ENCODE data around the gene GOLT1A. TPM values are rescaled to one million over a fixed set of nuclear protein-coding genes. Genes with fewer than 3 reads are reported as not detected.

Gene GOLT1A
- total and polyA plus RNA-seq, 10 of the 15 experiments (the other 5 are each of a cell fraction or from before 2014, with no cell fraction given) = 0.09 to 0.46 TPM; not detected in 8

- H3K79me2 ChIP-seq (ENCODE audit: control insufficient read depth, insufficient read depth, low read length) = no peaks in the 10 kb centered on the region
- no TSS peak for BruUV-seq (replicated peaks)
- TF ChIP-seq PAX8 (IDR thresholded peaks at IDR 0.05) (no peak), ESRRA (IDR thresholded peaks at IDR 0.05; ENCODE audit: low read length) (no peak), FOS (IDR thresholded peaks at IDR 0.05; ENCODE audit: borderline replicate concordance, extremely low read depth, insufficient read length) (no peak), USF2 (IDR thresholded peaks at IDR 0.05; ENCODE audit: borderline replicate concordance, low read depth, low read length) (no peak), SIN3A (IDR thresholded peaks at IDR 0.05; ENCODE audit: low read depth, low read length) (no peak)
- H2AFZ ChIP-seq (ENCODE audit: control insufficient read depth, low read depth, low read length) = no peak overlapping the region
- ChIA-PET SMC1A (ENCODE audit: uncharacterized antibody, unreplicated experiment) (no interaction called here), CTCF (interaction anchor here (1.3 to 5.2 kb wide), 2 partner anchors 12 to 282 kb away, joined by 3 to 29 read pairs; no protein-coding TSS in a partner anchor), RAD21 (ENCODE audit: unreplicated experiment) (interaction anchor here (1.5 kb wide), 1 partner anchor 180 kb away, joined by 4 read pairs; no protein-coding TSS in a partner anchor), POLR2A (no interaction called here)
- H3K27ac ChIP-seq (ENCODE audit: control insufficient read depth, insufficient read depth) = no peak overlapping the region
- FAIRE-seq (no peak), ATAC-seq (no peak), DNase-seq (ENCODE audit: low read depth, low spot score) (no peak)
- peaks cover 0 to 2% of the 10 kb centered on the region in 2 experiments; a peak in 3 of 4 replicates for H3K27me3 ChIP-seq (replicated peaks in 1 of 2; ENCODE audit: control insufficient read depth in 2 of 2, insufficient read depth in 2 of 2, low read length in 1 of 2)
- no peak overlapping the region for H3K4me3 ChIP-seq
- H3K9ac ChIP-seq (ENCODE audit: control insufficient read depth, insufficient read depth, low read length) = no peak overlapping the region
- no peak overlapping the region for H3K4me2 ChIP-seq (ENCODE audit: control insufficient read depth, insufficient read depth)
- no peaks in the 10 kb centered on the region for H3K36me3 ChIP-seq (ENCODE audit: control insufficient read depth in 2 of 2, insufficient read depth in 2 of 2, low read length in 1 of 2)
- intact Hi-C loops (cut with micrococcal nuclease; ENCODE audit: unreplicated experiment) = no loop called here
- WGBS (ENCODE audit: insufficient coverage, insufficient replicate concordance, low lambda C conversion rate, missing lambda C conversion rate) = 0% methylated on average over 2 of the region's 2 CpGs
- in situ Hi-C loops (cut with MboI) = no loop called here
- H3K4me1 ChIP-seq (ENCODE audit: control insufficient read depth, insufficient read depth, low read length) = no peaks in the 10 kb centered on the region
- no peaks in the 10 kb centered on the region for H4K20me1 ChIP-seq (ENCODE audit: control insufficient read depth, insufficient read depth)
- H3K9me3 ChIP-seq (replicated peaks; ENCODE audit: control insufficient read depth, insufficient read depth, low read length) = no peaks in the 10 kb centered on the region
Measured at GRCh38 chr1:204218552-204218951, 4.8 kb upstream of the GOLT1A start.

DNA sequence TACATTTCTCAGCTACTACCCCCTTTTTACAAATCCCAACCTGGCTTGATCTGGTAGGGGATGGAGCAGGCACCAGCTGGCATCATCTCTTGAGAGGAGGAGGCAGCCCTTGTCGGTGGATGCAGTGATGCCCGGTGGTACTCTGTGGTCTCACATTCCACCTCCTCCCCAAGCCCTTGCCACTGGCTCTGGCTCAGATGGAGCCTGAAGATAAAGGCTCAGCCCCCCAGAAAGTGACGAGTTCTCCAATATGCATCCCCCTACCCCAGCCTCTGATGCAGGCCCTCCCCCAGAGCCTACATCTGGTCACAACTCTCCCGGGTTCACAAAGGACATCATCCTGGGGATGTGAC is 3.8 kb upstream of the GOLT1A start:
- ChIA-PET SMC1A (ENCODE audit: uncharacterized antibody, unreplicated experiment) (no interaction called here), CTCF (interaction anchor here (1.3 to 5.2 kb wide), 2 partner anchors 12 to 283 kb away, joined by 3 to 29 read pairs; no protein-coding TSS in a partner anchor), RAD21 (ENCODE audit: unreplicated experiment) (no interaction called here), POLR2A (no interaction called here)
- FAIRE-seq (no peak), DNase-seq (ENCODE audit: low read depth, low spot score) (no peak), ATAC-seq (no peak)
- no peak overlapping the region for H3K4me2 ChIP-seq (ENCODE audit: control insufficient read depth, insufficient read depth)
- in situ Hi-C loops (cut with MboI) (no loop called here), intact Hi-C loops (cut with micrococcal nuclease; ENCODE audit: unreplicated experiment) (no loop called here)
- peaks cover 0 to 2% of the 10 kb centered on the region in 2 experiments; a peak in 3 of 4 replicates for H3K27me3 ChIP-seq (replicated peaks in 1 of 2; ENCODE audit: control insufficient read depth in 2 of 2, insufficient read depth in 2 of 2, low read length in 1 of 2)
- no TSS peak for BruUV-seq (replicated peaks)
- no peak overlapping the region for H2AFZ ChIP-seq (ENCODE audit: control insufficient read depth, low read depth, low read length)
- H3K79me2 ChIP-seq (ENCODE audit: control insufficient read depth, insufficient read depth, low read length) = no peaks in the 10 kb centered on the region
- no peaks in the 10 kb centered on the region; the same call in 1 of the 2 replicates for H4K20me1 ChIP-seq (ENCODE audit: control insufficient read depth, insufficient read depth)
- 28% methylated on average over 4 of the region's 4 CpGs for WGBS (ENCODE audit: insufficient coverage, insufficient replicate concordance, low lambda C conversion rate, missing lambda C conversion rate)
- H3K4me3 ChIP-seq = no peak overlapping the region
- no peaks in the 10 kb centered on the region for H3K9me3 ChIP-seq (replicated peaks; ENCODE audit: control insufficient read depth, insufficient read depth, low read length)
- H3K27ac ChIP-seq (ENCODE audit: control insufficient read depth, insufficient read depth) = no peak overlapping the region
- H3K4me1 ChIP-seq (ENCODE audit: control insufficient read depth, insufficient read depth, low read length) = no peaks in the 10 kb centered on the region
- H3K9ac ChIP-seq (ENCODE audit: control insufficient read depth, insufficient read depth, low read length) = no peak overlapping the region
- no peaks in the 10 kb centered on the region for H3K36me3 ChIP-seq (ENCODE audit: control insufficient read depth in 2 of 2, insufficient read depth in 2 of 2, low read length in 1 of 2)
- TF ChIP-seq TCF12 (IDR thresholded peaks at IDR 0.05; ENCODE audit: low read depth, low read length) (no peak), MTA3 (IDR thresholded peaks at IDR 0.05; ENCODE audit: borderline replicate concordance, low read length) (no peak), SRF (IDR thresholded peaks at IDR 0.05; ENCODE audit: low read depth in 2 of 2, low read length in 2 of 2) (no peak), NFXL1 (IDR thresholded peaks at IDR 0.05; ENCODE audit: borderline replicate concordance) (no peak), CUX1 (IDR thresholded peaks at IDR 0.05; ENCODE audit: insufficient replicate concordance, low read depth, low read length) (no peak), MXI1 (IDR thresholded peaks at IDR 0.05; ENCODE audit: low read depth, low read length) (no peak), BHLHE40 (IDR thresholded peaks at IDR 0.05; ENCODE audit: borderline replicate concordance in 1 of 2, low read depth in 2 of 2, low read length in 1 of 2) (no peak)
